GM18858 (cell line): Measurements from ENCODE around the gene KIAA1217.

Experiments
- ATAC-seq: cut with Tn5 transposase; IDR thresholded peaks from one replicate; pipeline ENCODE4 v1.9.1; 2021; ENCODE audit not compliant: unreplicated experiment

Gene KIAA1217, protein sequence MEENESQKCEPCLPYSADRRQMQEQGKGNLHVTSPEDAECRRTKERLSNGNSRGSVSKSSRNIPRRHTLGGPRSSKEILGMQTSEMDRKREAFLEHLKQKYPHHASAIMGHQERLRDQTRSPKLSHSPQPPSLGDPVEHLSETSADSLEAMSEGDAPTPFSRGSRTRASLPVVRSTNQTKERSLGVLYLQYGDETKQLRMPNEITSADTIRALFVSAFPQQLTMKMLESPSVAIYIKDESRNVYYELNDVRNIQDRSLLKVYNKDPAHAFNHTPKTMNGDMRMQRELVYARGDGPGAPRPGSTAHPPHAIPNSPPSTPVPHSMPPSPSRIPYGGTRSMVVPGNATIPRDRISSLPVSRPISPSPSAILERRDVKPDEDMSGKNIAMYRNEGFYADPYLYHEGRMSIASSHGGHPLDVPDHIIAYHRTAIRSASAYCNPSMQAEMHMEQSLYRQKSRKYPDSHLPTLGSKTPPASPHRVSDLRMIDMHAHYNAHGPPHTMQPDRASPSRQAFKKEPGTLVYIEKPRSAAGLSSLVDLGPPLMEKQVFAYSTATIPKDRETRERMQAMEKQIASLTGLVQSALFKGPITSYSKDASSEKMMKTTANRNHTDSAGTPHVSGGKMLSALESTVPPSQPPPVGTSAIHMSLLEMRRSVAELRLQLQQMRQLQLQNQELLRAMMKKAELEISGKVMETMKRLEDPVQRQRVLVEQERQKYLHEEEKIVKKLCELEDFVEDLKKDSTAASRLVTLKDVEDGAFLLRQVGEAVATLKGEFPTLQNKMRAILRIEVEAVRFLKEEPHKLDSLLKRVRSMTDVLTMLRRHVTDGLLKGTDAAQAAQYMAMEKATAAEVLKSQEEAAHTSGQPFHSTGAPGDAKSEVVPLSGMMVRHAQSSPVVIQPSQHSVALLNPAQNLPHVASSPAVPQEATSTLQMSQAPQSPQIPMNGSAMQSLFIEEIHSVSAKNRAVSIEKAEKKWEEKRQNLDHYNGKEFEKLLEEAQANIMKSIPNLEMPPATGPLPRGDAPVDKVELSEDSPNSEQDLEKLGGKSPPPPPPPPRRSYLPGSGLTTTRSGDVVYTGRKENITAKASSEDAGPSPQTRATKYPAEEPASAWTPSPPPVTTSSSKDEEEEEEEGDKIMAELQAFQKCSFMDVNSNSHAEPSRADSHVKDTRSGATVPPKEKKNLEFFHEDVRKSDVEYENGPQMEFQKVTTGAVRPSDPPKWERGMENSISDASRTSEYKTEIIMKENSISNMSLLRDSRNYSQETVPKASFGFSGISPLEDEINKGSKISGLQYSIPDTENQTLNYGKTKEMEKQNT (N-terminal part only)

DNA sequence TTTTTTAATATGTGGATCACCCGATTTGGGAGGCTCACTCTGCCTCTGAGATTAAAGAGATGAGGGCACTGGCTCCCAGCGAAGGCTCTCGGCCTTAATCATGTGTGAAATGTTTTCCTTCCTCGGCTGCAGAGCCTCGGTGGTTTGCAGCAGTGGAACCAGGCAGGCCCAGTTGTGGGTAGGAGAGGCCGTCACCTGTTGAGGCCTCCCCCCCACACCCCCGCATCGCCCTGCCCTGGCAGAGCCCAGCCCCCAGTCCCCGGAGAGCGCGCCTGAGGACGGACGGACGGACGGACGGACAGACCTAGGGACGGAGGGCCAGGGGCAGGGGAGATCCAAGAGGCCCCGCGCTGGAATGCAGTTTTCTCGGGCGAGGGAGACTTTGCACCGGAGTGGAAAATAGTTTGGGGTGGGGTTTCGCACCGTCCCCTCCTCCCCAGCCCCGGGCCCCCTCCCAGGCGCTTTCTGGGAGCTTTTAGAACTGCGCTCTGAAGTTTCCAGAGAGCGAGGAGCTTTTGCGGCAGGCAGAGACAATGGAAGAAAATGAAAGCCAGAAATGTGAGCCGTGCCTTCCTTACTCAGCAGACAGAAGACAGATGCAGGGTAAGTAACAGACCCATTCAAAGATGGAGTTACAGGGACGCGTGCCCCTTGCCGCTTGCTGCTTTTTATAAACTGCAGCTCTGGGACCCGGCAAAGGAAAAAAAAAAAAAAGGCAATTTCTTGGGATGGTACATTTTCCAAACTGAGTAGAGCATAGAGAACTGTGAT, at the start of gene KIAA1217:
Gene KIAA1217, plus strand, starts transcription at position 478 of the 771 bp plus-strand sequence. Its CDS starts 56 bp downstream, at position 534.
- ATAC-seq: no peak

DNA sequence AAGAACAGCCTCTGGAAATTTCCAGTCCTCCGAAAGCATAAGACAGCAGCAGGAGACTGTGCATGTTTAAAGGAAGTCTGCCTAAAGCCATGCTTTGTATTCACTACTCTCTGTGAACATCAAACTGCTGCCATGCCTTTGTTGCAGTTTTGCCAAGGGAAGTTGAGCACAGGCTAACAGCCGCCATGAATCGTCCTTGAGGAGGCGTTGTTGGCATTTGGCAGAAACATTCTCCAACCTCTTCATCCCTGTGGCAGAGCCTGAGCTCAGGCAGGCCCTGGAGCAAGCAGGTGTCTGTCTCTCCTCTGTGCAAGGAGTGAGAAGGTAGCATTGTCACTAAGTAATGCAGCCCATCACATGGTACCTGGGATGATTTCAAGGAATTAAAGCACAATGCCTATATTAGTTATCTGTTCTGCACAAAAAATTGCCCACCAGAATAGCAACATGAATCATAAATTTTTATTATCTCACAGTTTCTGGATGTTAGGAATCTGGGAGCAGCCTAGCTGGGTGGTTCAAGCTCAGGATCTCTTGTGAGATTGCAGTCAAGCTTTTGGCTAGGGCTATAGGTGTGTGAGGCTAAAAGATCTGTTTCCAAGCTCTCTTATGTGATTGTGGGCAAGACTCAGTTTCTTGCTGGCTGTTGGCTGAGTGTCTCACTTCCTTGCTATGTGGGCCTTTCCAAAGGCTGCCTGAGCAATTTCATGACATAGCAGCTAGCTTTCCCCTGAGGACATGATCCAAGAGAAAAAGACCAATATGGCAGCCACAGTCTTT, 46.5 kb upstream of the KIAA1217 start:
- no peak for ATAC-seq

DNA sequence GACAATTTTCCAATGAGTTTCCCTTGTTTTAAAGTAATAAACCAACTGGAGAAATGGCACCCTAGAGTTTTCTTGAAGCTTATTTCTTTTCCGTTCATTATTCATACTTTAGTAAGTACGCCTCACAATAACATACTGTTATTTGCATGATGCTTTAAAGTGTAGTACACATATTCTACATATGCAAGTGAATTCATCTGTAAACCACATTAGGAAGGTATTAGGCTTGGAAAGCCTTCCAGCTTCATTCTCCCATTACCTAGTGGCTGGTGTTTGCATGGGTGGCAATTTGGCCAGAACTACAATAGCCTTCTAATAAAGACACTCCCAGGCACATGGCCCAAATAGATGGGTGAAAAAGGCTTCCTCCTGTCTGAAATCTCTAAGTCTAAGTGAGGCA, 45.5 kb upstream of the KIAA1217 start:
- ATAC-seq: no peak

DNA sequence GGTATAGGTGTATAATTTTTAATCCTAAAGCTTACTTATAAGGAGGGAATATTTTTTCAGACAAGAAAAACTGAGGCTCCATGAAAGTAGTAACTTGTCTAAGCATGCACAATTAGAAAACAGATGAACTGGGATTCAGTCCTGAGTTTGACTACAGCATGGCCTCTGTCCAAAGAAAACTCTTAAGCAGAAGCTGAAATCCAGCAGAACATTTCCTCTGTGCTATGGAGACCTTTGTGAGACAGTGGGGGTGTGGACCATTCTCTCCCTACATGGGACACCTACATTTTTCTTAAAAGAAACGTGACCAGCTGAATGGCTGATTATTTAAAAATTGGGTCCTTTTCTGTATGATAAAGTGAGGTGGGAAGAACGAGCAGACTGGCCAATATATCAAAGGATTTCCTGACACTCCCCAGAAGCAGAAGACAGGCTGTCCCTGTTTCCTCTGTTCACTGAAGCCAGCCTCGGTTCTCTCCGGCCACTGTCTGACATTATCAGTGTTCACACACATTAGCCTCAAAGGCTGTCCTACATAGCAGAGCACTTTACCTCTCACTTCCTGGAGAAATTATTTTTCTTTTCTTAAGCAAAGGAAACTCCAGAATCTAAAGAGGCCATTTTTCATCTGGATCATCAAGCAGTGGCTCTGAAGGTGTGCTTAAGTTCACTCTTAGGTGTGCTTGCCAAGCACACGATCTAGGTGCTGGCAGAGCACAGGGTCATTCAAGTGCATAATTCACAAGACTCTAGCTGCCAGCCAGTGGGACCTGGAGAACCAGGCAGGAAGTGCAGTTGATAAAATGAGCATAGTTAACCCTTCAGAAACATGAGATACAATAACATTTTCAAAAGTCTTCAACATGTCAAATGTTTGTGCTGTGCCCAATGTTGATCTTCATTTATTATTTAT, 40.4 kb upstream of the KIAA1217 start:
- ATAC-seq: no peak

DNA sequence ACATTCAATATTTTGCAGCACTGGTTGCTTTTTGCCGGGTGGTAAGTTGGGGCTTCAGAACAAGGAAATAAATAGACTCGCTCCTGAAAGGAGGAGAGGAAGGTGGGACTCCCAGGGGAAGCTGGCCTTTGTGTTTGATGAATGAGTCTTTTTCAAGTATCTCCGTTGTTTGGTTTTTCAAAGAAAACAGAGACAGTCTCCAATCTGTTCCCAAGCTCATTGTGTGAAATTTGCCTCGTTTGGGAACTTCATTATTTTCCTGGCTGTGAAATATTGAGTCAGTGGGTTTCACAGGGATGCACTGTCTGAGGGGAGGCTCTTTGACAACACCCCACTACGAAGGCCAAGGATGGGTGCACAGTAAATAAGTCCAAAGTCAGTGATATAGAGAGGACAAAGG, 38.7 kb upstream of the KIAA1217 start:
- ATAC-seq: no peak

DNA sequence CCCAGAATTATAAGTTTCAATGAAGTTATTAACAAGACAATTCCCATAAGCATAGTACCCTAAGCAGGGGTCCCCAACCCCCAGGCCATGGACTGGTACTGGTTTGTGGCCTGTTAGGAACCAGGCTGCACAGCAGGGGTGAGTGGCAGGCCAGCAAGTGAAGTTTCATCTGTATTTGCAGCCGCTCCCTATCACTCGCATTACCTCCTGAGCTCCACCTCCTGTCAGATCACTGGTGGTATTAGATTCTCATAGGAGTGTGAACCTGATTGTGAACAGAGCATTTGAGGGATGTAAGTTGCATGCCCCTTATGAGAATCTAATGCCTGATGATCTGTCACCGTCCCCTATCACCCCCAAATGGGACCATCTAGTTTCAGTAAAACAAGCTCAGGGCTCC, 36.0 kb upstream of the KIAA1217 start:
- no peak for ATAC-seq

DNA sequence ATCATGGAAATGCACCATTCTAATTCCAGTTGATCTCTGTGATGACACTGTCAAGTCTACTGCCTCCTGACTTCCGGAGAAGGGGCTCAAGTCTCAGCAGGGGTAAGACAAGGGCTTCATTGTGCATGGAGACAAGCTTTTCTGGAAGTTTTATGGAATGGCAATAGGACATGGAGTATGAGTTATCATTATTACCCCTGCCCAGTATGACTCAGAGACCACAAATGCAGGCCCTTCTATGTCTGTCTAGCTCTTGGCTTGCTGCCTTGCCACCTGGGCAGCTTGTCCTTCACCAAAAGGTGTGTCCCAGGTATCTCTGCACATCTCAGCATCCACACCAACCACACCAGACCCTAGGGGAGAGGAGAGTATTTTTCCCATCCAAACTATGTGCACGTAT, 34.9 kb upstream of the KIAA1217 start:
- ATAC-seq: no peak

DNA sequence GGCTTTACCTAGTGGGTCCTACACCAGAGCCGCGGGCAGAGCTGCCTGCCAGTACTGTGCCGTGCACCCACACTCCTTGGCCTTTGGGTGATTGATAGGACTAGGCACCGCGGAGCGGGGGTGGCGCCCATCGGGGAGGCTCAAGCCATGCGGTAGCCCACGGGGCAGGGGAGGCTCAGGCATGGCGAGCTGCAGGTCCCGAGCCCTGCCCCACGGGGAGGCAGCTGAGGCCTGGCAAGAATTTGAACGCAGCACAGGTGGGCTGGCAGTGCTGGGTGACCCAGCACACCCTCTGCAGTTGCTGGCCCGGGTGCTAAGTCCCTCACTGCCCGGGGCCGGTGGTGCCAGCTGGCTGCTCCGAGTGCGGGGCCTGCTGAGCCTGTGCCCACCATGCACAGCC, 32.3 kb upstream of the KIAA1217 start:
- no peak for ATAC-seq

DNA sequence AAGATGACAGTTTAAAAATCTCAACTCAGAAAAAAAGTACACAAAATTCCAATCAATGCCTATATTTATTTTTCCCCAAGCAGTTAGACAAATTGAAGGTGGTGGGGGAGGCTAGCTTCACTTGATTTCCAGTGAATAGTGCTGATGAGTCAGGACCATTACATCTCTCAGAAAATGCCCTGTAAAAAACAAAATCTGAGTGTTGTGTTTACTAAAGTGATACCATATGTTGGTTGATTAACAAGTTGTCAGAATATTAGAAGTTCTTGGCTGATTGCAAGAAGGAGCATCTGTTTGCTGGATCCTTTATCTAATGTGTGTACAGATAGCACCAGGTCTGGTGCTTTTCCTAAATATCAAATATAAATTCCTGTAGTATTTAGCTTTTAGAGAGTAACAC, 31.3 kb upstream of the KIAA1217 start:
- ATAC-seq: no peak

DNA sequence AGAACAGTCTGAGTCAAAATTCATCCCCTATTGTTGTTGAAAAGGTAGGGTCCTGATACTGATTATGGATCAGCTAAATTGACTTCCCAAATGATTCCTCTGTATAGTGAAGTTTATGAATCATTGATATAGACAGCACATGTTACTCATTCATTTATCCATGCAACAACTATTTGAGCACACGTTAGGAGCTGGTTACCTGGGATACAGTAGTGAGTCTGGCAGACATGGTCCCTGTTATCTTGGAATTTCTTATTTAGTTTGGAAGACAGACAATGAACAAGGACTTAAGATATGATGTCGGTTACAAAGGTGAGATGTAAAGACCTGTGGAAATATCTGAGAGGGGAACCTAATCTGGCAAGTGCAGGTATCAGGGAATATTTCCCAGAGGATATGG, 28.0 kb upstream of the KIAA1217 start:
- ATAC-seq: no peak

DNA sequence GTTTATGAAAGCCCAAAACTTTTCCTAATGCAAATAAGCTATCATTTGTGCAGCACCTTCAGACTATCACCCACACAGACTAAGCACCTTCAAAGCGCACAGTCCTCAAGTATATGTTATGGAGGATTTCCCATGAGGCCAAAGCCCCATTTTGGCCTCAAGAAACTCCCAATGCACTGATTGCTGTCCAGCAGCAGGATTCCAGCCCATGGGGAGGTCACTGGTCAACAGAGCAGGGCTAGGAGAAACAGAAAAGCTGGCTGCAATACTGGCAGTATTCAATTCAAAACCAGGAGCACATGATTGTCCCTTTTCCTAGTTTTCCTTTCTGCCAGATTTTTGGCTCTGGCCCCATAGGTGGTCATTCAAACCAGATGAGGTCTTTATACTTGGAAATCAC, 24.5 kb upstream of the KIAA1217 start:
- ATAC-seq: no peak

DNA sequence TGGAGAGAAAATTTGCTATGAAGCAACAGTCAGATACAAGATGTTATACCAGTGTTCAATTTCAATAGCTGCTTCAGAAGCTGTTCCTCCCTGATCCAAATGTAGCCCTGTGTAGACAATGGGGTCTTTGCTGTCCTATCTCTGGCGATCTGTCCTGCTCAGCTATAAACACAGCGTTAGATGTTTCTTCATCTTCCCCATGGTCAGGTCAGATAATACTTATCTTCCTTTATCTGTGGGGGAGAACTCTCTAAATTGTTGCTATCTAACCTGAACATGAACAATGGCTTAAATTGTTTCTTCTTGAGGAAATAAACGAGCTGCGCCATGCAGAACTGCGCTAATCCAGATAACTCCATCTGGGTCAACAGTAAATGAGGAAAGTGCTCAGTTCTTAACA, 15.6 kb upstream of the KIAA1217 start:
- ATAC-seq: no peak

DNA sequence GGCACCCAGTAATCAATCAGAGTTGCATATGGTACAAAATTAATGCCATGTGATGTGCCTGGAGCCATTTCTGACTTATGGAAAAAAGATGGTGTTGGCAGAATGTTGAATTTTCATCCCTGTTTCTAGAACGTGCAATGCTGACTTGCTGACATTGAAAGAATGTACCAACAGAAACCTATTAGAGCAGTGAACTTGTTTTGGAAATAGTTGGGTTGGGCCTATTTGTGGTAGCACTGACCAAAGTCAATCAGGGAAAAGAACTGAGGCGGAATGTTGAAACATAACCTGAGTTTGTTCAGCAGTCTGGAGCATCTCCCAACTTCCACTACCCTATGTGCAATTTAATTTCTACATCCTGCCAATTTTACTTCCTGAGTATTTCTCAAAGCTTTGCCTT, 11.7 kb upstream of the KIAA1217 start:
- ATAC-seq: no peak

DNA sequence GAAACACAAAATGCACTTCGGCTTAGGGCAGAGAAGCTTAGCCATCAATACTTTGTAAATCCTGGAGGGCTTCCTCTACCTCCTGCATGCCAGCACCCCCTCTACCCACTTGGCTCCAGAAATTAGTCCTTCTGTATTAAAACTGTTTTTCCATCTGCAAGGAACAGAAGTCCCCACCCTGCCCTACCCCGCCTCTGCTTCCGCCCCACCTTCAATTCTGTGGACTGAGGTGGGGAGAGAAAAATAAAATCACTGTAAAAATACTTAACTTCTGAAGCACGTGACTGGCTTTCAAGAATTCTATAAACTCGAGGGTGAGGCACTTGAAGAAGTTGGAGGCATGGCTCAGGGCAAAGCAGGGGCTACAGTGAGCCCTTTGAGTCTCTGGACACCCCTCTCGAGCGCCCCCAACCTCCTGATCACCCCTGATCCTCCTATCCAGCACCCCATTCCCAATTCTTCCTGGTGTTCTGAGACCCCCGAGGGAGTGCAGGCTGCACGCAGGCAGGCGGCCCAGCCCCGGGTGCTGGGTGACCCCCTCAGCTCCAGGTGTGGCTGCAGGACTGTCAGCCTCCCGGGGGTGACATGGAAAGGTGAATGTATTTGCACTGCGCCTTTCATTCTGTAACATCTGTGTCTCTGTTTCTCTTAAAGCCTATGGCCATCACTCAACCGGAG, 7.3 kb upstream of the KIAA1217 start:
- no peak for ATAC-seq

DNA sequence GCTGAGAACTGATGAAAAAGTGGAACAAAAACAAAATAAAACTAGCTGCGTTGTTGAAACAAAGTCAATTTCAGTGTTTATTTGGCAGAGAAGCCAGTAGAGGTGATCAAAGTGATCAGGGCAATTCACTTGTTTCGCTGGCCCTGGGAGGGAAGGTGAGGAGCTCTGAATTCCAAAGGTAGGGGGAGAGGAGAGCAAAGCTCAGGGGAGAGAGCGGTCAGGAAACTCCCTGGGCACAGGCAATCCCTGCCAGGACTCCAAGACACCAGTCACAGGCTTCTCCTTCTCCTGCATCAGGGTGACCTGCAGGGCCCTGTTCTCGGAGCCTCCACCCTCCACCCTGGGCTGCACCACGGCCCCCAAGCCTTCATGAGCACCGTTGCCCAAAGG, 6.8 kb upstream of the KIAA1217 start:
- ATAC-seq: no peak

DNA sequence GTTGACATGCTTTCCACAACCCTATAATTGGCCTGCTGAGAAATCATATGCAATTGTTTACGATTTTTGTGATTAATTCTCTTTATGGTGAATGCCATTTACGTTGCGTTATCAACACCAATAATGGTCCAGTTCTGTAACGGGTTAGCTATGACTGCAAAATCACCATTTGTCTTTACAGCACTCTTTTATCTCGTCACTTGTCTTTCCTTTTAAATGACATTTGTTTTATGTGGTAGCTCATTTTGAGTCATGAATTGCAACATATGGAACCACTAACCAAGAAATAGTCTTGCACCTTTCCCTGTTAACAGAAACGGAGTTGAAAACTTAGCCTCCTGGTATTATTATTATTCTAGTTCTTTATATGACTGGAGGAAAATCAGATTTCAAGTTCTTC, 3.1 kb upstream of the KIAA1217 start:
- ATAC-seq: no peak

DNA sequence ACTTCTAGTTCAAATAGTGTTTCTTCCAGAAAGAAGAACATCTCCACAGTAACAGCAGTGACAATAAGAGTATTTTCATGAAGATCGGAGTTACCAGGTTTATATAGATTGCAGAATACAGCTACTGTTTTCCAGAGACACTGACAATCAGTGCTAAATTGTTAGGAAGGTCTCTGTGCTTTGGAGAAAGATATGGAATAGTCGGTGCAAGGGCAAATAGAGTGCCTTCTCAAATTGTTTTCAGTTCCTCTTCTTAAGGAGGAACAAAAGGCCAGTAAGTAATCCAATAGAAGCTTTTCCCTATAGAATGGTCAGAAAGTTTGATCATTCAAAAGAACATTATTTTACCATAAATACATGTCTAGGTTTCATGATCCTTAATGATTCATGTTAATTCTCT, 2.6 kb upstream of the KIAA1217 start:
- no peak for ATAC-seq

DNA sequence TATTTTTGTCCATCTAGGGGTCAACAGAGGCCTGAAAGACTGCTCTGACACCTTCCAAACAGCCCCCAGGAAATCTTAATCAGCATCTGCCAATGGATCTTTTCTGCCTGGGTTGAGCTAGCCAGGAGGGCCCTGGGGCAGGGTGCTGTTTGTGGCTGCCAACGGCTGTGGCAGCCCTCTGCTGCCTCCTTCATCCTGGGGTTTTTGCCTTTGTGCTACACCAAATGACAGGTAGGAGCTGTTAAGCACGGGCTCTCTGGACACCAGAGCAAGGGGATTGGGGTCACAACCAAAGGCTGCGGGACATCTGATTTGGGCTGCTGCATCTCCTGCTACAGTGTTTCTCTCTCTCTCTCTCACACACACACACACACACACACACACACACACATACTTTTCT, 2.0 kb upstream of the KIAA1217 start:
- no peak for ATAC-seq
